NCI-H1694 (cell line): ENCODE results near the gene BAD.
"Not testable (repeated sequence)": the region's sequence is repeated elsewhere in the genome, so short reads cannot be mapped to it uniquely, and the experiment has no call there.

Source experiments
- DNase-seq: peaks from one replicate; lab custom pipeline; 2025; lab: John Stamatoyannopoulos, UW

The BAD gene

GRCh38 chr11:64284048-64284961 is at the start of gene BAD:
Gene BAD, minus strand, starts transcription at chr11:64284665. Its CDS starts 297 bp downstream, at chr11:64284368.
- peak; percentile 79 for DNase-seq

GRCh38 chr11:64333556-64333955 is 49.1 kb upstream of the BAD start:
- no peak for DNase-seq

GRCh38 chr11:64331569-64332371 is 47.3 kb upstream of the BAD start:
- peak; percentile 74 for DNase-seq

- DNase-seq: no peak
Measured at GRCh38 chr11:64330888-64331287, 46.4 kb upstream of the BAD start.

GRCh38 chr11:64327993-64328392 is 43.5 kb upstream of the BAD start:
- DNase-seq: no peak

GRCh38 chr11:64327375-64327774 is 42.9 kb upstream of the BAD start:
- no peak for DNase-seq

- DNase-seq: no peak
Measured at GRCh38 chr11:64324692-64325469, 40.4 kb upstream of the BAD start.

GRCh38 chr11:64323984-64324383 is 39.5 kb upstream of the BAD start:
- DNase-seq: not testable (repeated sequence)

- no peak for DNase-seq
Measured at GRCh38 chr11:64323373-64323772, 38.9 kb upstream of the BAD start.

GRCh38 chr11:64322925-64323260 is 38.4 kb upstream of the BAD start:
- no peak for DNase-seq

GRCh38 chr11:64321533-64321932 is 37.1 kb upstream of the BAD start:
- no peak for DNase-seq

GRCh38 chr11:64321026-64321425 is 36.6 kb upstream of the BAD start:
- DNase-seq: no peak

GRCh38 chr11:64320556-64320955 is 36.1 kb upstream of the BAD start:
- DNase-seq: no peak

- no peak for DNase-seq
Measured at GRCh38 chr11:64318766-64319761, 34.6 kb upstream of the BAD start.

GRCh38 chr11:64317961-64318765 is 33.7 kb upstream of the BAD start, which contains the start of gene PRDX5:
Gene PRDX5, plus strand, starts transcription at chr11:64318121. Its CDS starts 95 bp downstream, at chr11:64318216.
- peak; percentile 79 for DNase-seq

GRCh38 chr11:64317325-64317960 is 33.0 kb upstream of the BAD start, which contains the start of gene TRMT112:
Gene TRMT112, minus strand, starts transcription at chr11:64317559. Its CDS starts 33 bp downstream, at chr11:64317526.
- peak; percentile 95 for DNase-seq

GRCh38 chr11:64316672-64317324 is 32.3 kb upstream of the BAD start:
- no peak for DNase-seq

- not testable (repeated sequence) for DNase-seq
Measured at GRCh38 chr11:64315667-64316526, 31.4 kb upstream of the BAD start.
